GM12891 (cell line): ENCODE results near the gene CCDC6.

Source experiments
- PAX5 ChIP-seq: IDR thresholded peaks from 2 replicates; pipeline ENCODE4 v1.6.1; 2011; ENCODE audit warnings: low read length, moderate library complexity, mild to moderate bottlenecking; ENCODE audit not compliant: insufficient read depth, severe bottlenecking
- POLR2A ChIP-seq: IDR thresholded peaks from 2 replicates; pipeline ENCODE4 v1.6.1; 2011; ENCODE audit warnings: low read depth, low read length, control low read depth
- POLR2AphosphoS5 ChIP-seq: IDR thresholded peaks from 2 replicates; pipeline ENCODE4 v1.6.1; 2011; ENCODE audit warnings: low read depth, low read length, control low read depth
- POU2F2 ChIP-seq: IDR thresholded peaks from 2 replicates; pipeline ENCODE4 v1.6.1; 2011; ENCODE audit warnings: low read depth, mild to moderate bottlenecking, control low read depth, low read length, moderate library complexity
- SPI1 ChIP-seq: IDR thresholded peaks from 2 replicates; pipeline ENCODE4 v1.6.1; 2011; ENCODE audit warnings: low read depth, low read length, control low read depth
- TAF1 ChIP-seq: IDR thresholded peaks from 2 replicates; pipeline ENCODE4 v1.6.1; 2011; ENCODE audit warnings: low read depth, low read length, control low read depth

DNA sequence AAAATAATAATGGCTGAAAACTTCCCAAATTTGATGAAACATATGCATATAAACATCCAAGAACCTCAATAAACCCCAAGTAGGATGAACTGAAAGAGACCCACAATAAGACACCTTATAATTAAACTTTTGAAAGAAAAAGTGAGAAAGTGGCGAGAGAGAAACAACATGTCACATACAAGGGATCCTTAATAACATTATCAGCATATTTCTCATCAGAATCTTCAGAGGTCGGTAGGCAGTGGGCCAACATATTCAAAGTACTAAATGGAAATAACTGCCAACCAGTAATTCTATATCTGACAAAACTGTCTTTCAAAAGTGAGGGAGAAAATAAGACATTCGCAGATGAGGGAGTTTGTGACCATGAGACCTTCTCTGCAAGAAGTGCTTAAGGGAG, 16.6 kb upstream of the CCDC6 start:
- TF ChIP-seq POLR2A = no peak
- no peak for TF ChIP-seq POLR2AphosphoS5
- no peak for TF ChIP-seq TAF1
- TF ChIP-seq POU2F2 = no peak
- TF ChIP-seq PAX5 = no peak
- TF ChIP-seq SPI1 = no peak
